BJ (cell line): ENCODE measurements around the gene RNF13. TPM values are rescaled to one million over a fixed set of nuclear protein-coding genes. Genes with fewer than 3 reads are reported as not detected.

Experiments
- CTCF ChIA-PET: fragments of 350-600 bp; formaldehyde crosslinking; extraction: SDS; loops from one replicate; lab custom pipeline; 2021; ENCODE audit warnings: antibody characterized with exemption, inconsistent platforms; lab: Yijun Ruan, JAX
- POLR2A ChIA-PET: fragments of 300-600 bp; sonication (Branson Sonifier 250); formaldehyde crosslinking; extraction: SDS; loops from one replicate; lab custom pipeline; 2021; ENCODE audit warnings: antibody characterized with exemption; lab: Charles Lee
- DNase-seq: peaks from one replicate; pipeline ENCODE4 v3.0.0-alpha.2; 2011; ENCODE audit warnings: low read depth
- H3K27me3 ChIP-seq: 2 replicates; pipeline ENCODE4 v1.6.0; 2011; ENCODE audit warnings: low read length; ENCODE audit not compliant: control insufficient read depth, insufficient read depth
- H3K36me3 ChIP-seq: 2 replicates; pipeline ENCODE4 v1.5.1; 2011; ENCODE audit warnings: low read length; ENCODE audit not compliant: control insufficient read depth, insufficient read depth
- H3K4me3 ChIP-seq: 2 replicates; pipeline ENCODE4 v1.5.1; 2011; ENCODE audit warnings: low read depth, mild to moderate bottlenecking, control low read depth, low read length
- polyA plus RNA-seq: library from polyadenylated mRNA; depleted of rRNA; stranded (reverse); fragments of >200 nt; gene quantifications from 2 replicates; pipeline ENCODE4 v1.2.3, GENCODE V29; 2011
- TF ChIP-seq, protein P1 (sequence below): IDR thresholded peaks from 2 replicates; pipeline ENCODE4 v1.5.1; 2011; ENCODE audit warnings: low read depth, mild to moderate bottlenecking, control low read depth, inconsistent platforms, low read length, moderate library complexity; ENCODE audit not compliant: insufficient read depth

Gene RNF13
- polyA plus RNA-seq, 1 experiment = 30.7 TPM

DNA sequence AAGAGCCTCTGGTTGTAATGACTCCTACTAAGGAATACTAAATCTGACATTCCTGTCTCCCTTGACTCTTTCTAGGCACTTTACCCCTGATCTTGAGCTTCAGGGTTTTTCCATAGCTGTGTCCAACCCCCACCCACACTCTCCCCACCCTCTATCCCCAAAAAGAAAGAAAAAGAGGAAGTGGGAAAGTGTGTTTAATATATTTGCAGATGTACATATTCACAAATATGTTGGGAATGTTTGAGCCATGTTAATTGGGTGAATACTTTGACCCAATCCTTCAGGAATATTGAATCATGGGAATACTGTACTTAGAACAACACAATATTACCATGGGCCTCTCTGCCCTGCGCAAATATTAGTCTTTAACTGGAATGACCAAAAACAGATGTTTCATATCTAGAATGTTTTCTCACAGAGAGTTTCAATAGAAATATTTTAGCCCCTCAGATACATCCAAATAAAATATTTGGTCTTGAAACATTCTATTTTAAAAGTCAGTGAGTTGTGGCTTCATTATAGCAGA, 177.5 kb downstream of the RNF13 start:
- TF ChIP-seq, protein P1, sequence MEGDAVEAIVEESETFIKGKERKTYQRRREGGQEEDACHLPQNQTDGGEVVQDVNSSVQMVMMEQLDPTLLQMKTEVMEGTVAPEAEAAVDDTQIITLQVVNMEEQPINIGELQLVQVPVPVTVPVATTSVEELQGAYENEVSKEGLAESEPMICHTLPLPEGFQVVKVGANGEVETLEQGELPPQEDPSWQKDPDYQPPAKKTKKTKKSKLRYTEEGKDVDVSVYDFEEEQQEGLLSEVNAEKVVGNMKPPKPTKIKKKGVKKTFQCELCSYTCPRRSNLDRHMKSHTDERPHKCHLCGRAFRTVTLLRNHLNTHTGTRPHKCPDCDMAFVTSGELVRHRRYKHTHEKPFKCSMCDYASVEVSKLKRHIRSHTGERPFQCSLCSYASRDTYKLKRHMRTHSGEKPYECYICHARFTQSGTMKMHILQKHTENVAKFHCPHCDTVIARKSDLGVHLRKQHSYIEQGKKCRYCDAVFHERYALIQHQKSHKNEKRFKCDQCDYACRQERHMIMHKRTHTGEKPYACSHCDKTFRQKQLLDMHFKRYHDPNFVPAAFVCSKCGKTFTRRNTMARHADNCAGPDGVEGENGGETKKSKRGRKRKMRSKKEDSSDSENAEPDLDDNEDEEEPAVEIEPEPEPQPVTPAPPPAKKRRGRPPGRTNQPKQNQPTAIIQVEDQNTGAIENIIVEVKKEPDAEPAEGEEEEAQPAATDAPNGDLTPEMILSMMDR = no peak
- no peak for DNase-seq
- Histone ChIP-seq H3K4me3 (no peak overlapping the region), H3K27me3 (no peaks in the 10 kb centered on the region), H3K36me3 (no peaks in the 10 kb centered on the region)
- ChIA-PET POLR2A (no interaction called here), CTCF (interaction anchor here (0.5 kb wide), 1 partner anchor 635 kb away, joined by 3 read pairs; no protein-coding TSS in a partner anchor)

DNA sequence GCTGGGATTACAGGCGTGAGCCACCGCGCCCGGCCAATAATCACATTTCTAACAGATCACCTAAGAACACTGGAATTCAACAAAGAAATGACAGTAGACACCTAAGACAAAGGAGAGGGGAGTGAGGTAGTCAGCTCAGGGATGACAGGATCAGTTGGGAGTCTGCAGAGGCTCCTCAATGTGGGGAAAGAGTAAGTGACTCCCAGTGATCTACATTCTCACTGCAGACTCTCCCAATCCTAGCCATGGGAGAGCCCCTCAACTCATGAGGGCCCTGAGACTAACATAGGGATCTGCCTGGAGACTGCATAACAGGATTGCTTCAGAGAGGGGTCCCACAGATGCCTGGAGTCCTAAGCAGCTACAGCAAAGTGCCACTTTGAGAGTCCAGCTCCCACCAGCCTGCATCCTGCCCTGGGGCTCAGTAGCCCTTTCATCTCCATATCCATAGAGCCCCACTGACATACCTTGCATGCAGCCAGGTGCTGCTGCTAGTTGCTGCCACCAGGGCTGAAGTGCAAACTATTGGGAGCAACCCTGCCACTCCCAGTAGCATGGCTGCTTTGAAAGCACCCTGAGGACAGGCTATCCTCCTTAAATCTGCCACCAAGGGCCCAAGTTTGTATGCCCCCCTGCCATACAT, 179.5 kb downstream of the RNF13 start:
- no peaks in the 10 kb centered on the region for H3K36me3 ChIP-seq
- no peak overlapping the region for H3K4me3 ChIP-seq
- POLR2A ChIA-PET = no interaction called here
- no peaks in the 10 kb centered on the region for H3K27me3 ChIP-seq
- CTCF ChIA-PET = no interaction called here
- TF ChIP-seq, protein P1 = no peak
- DNase-seq = no peak

- POLR2A ChIA-PET = no interaction called here
- CTCF ChIA-PET = no interaction called here
- TF ChIP-seq, protein P1 = no peak
Measured at GRCh38 chr3:149998946-149999345, 185.9 kb downstream of the RNF13 start.

GRCh38 chr3:149999421-149999820, 186.4 kb downstream of the RNF13 start:
- no peaks in the 10 kb centered on the region for H3K27me3 ChIP-seq
- ChIA-PET CTCF (interaction anchor here (0.6 to 1.7 kb wide), 3 partner anchors 11 to 32 kb away, joined by 3 to 4 read pairs (median 3); no protein-coding TSS in a partner anchor), POLR2A (no interaction called here)
- no peak for DNase-seq
- TF ChIP-seq, protein P1 = no peak
- no peaks in the 10 kb centered on the region for H3K36me3 ChIP-seq
- no peak overlapping the region for H3K4me3 ChIP-seq

More at GRCh38 chr3:149998946-149999345, 185.9 kb downstream of the RNF13 start:
- Histone ChIP-seq H3K4me3 (no peak overlapping the region), H3K36me3 (no peaks in the 10 kb centered on the region), H3K27me3 (no peaks in the 10 kb centered on the region)
- DNase-seq = no peak

DNA sequence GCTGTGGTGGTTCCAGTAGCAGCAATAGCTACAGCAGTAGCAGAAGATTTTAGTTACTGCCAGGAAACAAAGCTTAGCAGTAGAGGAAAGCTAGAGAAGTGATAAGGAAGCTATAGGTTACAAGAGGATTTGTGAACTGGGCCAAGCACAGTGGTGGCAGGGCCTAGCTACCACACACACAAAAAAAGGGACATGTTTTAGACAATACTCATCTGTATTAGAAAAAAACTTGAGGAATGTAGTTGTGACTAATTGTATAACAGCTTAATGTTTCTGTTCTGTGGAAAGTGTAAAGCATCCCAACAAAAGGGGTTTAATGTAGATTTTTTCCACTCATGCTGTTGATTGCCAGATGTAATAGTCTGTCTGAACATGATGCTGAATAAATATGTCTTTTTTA, 187.6 kb downstream of the RNF13 start:
- Histone ChIP-seq H3K27me3 (no peaks in the 10 kb centered on the region), H3K4me3 (no peak overlapping the region), H3K36me3 (no peaks in the 10 kb centered on the region)
- no peak for DNase-seq
- CTCF ChIA-PET = interaction anchor here (0.9 to 1.7 kb wide), 3 partner anchors 12 to 33 kb away, joined by 3 to 4 read pairs (median 3); no protein-coding TSS in a partner anchor
- TF ChIP-seq, protein P1 = no peak
- POLR2A ChIA-PET = interaction anchor here (0.5 kb wide), 1 partner anchor 921 kb away, joined by 3 read pairs; no protein-coding TSS in a partner anchor
